ENCODE measurements around the gene NXNL2. TPM values are rescaled to one million over a fixed set of nuclear protein-coding genes. Genes with fewer than 3 reads are reported as not detected.
A peak's percentile ranks its signal among the peaks of the same experiment; 100 is the strongest.

The NXNL2 gene
- total RNA-seq, result 1 to 10 TPM in 2 of 4 donors, under 1 TPM in 1, not detected in 1; 0.44 to 4.4 (median 1.1) TPM

DNA sequence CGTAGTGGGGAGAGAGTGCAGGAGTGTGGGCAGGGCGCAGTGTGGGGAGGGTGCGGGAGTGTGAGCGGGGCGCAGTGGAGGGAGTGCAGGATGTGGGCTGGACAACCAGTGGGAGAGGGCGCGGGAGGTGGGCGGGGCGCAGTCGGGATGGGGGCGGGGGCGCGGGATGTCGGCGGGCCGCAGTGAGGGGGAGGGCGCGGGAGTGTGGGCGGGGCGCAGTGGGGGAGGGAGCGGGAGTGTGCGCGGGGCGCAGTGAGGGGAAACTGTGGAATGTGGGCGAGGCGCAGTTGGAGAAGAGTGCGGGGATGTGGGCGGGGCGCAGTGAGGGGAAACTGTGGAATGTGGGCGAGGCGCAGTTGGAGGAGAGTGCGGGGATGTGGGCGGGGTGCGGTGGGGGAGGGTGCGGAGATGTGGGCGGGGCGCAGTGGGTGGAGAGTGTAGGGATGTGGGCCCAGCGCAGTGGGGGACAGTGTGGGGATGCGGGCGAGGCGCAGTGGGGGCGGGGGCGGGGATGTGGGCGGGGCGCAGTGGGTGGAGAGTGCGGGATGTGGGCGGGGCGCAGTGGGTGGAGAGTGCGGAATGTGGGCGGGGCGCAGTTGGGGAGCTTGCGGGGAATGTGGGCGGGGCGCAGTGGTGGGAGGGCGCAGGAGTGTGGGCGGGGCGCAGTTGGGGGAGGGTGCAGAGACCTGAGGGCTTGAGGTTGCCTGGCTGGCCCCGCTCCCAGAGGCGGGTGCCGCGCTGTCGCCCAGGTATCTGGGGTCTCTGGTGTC is at the start of gene NXNL2:
TSS of gene NXNL2 (plus strand) at position 723 of the 770 bp plus-strand sequence. CDS start 257 bp downstream, outside the sequence.
- 2 to 3% methylated on average over 46 of the region's 62 CpGs for WGBS, 2 donors
- peak; percentile 43 to 94 for DNase-seq (ENCODE audit: low spot score in 2 of 2)
- intact Hi-C loops (cut with DNase I; ENCODE audit: low total_unique reads), result no loop called here
- no peak for TF ChIP-seq POLR2A (IDR thresholded peaks at IDR 0.05)
- TF ChIP-seq, protein P1, sequence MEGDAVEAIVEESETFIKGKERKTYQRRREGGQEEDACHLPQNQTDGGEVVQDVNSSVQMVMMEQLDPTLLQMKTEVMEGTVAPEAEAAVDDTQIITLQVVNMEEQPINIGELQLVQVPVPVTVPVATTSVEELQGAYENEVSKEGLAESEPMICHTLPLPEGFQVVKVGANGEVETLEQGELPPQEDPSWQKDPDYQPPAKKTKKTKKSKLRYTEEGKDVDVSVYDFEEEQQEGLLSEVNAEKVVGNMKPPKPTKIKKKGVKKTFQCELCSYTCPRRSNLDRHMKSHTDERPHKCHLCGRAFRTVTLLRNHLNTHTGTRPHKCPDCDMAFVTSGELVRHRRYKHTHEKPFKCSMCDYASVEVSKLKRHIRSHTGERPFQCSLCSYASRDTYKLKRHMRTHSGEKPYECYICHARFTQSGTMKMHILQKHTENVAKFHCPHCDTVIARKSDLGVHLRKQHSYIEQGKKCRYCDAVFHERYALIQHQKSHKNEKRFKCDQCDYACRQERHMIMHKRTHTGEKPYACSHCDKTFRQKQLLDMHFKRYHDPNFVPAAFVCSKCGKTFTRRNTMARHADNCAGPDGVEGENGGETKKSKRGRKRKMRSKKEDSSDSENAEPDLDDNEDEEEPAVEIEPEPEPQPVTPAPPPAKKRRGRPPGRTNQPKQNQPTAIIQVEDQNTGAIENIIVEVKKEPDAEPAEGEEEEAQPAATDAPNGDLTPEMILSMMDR (IDR thresholded peaks at IDR 0.05), result no peak
- peak within 1 kb of the TSS; percentile 18 for H3K4me3 ChIP-seq (ENCODE audit: low read depth, poor library complexity, severe bottlenecking)

DNA sequence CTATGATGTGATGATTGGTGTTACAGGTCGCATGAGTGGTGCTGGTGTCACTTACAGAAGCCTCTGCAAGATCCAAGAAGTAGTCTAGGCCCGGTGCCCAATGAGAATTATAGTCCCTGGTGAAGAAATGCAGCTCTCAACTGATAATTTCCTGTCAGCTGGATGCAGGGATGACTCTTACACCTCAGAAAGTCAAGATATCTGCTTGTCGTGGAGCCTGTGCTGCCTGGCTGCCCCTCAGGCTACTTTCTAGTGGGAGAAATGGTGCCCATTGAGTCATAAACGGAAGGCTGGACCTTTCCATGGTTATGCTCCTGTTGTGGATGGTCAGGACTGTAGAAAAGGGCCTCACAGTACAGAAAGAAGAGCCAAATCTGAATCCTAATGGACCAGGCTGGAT is 46.8 kb upstream of the NXNL2 start:
- intact Hi-C loops (cut with DNase I; ENCODE audit: low total_unique reads), result no loop called here
- no peak for DNase-seq (ENCODE audit: low spot score in 2 of 2)
- TF ChIP-seq POLR2A (IDR thresholded peaks at IDR 0.05), result no peak
- TF ChIP-seq, protein P1 (IDR thresholded peaks at IDR 0.05), result no peak
- 93 to 98% methylated on average over 4 of the region's 4 CpGs for WGBS, 2 donors
- no peak overlapping the region for H3K4me3 ChIP-seq (ENCODE audit: low read depth, poor library complexity, severe bottlenecking)

DNA sequence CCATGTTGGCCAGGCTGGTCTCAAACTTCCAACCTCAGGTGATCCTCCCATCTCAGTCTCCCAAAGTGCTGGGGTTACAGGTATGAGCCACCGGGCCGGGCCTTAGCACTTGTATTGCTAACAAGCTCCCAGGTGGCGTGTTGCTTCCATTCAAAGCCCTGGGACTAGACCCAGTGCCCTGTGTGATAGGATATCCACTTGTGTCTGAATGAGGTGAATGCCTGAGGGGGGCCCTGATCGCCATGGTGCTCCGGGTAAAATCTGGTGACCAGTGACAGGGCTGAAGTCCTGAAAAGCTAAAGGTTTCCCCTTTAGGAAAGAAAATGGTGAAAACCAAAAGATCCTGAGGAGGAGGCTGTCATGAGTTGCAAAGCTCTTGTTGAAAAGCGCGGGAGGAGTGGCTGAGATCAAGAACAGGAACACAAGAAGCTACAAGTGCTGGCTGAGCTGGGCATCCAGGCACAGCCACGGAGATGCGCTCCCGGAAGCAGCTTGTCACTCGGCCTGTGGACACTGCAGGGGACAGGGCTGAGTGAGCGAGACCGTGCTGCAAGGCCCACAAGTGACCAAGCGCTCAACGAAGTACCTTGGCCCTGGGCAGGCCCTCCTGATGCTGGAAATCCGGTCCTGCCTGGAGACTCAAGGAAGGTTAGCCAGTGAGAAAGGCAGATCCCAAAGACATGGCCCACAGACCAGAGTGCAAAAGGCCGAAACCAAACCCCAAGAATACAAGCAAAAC is 39.8 kb upstream of the NXNL2 start:
- no peak for DNase-seq (ENCODE audit: low spot score in 2 of 2)
- TF ChIP-seq POLR2A (IDR thresholded peaks at IDR 0.05), result no peak
- TF ChIP-seq, protein P1 (IDR thresholded peaks at IDR 0.05), result no peak
- intact Hi-C loops (cut with DNase I; ENCODE audit: low total_unique reads), result loop anchor here (5.0 kb wide), 1 partner anchor 57 kb away; no protein-coding TSS in a partner anchor
- WGBS, 2 donors, result 94 to 96% methylated on average over 17 of the region's 17 CpGs
- no peak overlapping the region for H3K4me3 ChIP-seq (ENCODE audit: low read depth, poor library complexity, severe bottlenecking)

DNA sequence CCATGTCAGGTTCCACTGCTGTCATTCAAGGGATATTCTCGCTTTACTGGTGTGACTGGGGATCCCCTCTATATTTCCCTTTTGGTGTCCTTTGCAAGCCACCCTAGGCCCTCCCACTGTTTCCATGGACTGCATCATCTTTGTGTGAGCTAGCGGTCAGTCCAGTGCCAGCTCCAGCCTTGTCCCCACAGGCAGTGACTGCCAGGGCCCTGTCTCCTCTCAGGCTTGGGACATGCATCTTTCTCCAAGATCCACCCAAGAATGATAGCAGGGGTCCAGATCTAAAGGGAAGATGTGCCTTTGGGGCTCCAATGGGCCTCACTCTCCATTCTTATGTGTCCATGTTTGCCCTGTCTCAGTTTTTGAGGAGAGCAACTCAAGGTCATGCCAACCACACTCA is 37.8 kb upstream of the NXNL2 start:
- intact Hi-C loops (cut with DNase I; ENCODE audit: low total_unique reads), result no loop called here
- WGBS, 2 donors, result 95 to 100% methylated on average over 2 of the region's 2 CpGs
- TF ChIP-seq POLR2A (IDR thresholded peaks at IDR 0.05), result no peak
- TF ChIP-seq, protein P1 (IDR thresholded peaks at IDR 0.05), result no peak
- no peak for DNase-seq (ENCODE audit: low spot score in 2 of 2)
- H3K4me3 ChIP-seq (ENCODE audit: low read depth, poor library complexity, severe bottlenecking), result no peak overlapping the region

DNA sequence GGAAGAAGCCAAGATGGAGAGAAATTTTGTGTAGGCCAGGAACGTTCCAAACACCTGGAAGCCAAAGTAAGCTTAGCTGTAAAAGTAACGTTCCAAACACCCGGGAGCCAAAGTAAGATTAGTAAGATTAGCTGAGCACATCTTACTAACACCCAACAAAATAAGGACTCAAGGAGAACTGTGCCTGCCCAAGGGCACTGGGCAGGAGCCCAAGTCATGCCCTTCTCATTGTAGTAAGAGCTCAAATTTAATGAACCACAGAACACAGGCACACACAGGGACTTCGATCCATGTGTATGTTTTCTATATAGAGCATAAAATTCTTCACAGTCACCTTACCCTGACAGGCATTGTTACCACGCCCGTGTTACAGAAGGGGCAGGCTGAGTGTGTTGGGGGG is 36.1 kb upstream of the NXNL2 start:
- H3K4me3 ChIP-seq (ENCODE audit: low read depth, poor library complexity, severe bottlenecking), result no peak overlapping the region
- WGBS, 2 donors, result 36 to 43% methylated on average over 6 of the region's 6 CpGs
- DNase-seq (ENCODE audit: low spot score in 2 of 2), result no peak
- TF ChIP-seq, protein P1 (IDR thresholded peaks at IDR 0.05), result no peak
- no peak for TF ChIP-seq POLR2A (IDR thresholded peaks at IDR 0.05)
- intact Hi-C loops (cut with DNase I; ENCODE audit: low total_unique reads), result no loop called here
